ENCODE results near the gene ESYT3.
"Not testable (repeated sequence)": the region's sequence is repeated elsewhere in the genome, so short reads cannot be mapped to it uniquely, and the experiment has no call there.

The ESYT3 gene

GRCh38 chr3:138479438-138479863 lies 45.0 kb downstream of the ESYT3 start:
- no peaks in the 10 kb centered on the region for H3K4me1 ChIP-seq (ENCODE audit: control insufficient read depth in 2 of 2, insufficient read depth in 2 of 2, low read length in 2 of 2)
- H3K27me3 ChIP-seq (ENCODE audit: control insufficient read depth in 2 of 2, insufficient read depth in 2 of 2, low read length in 2 of 2): no peaks in the 10 kb centered on the region
- H3K4me3 ChIP-seq (ENCODE audit: low read length in 2 of 2): no peak overlapping the region
- no peak overlapping the region for H3K27ac ChIP-seq (ENCODE audit: low read depth in 2 of 2, low read length in 2 of 2)
- no peak overlapping the region for H3K9ac ChIP-seq (ENCODE audit: low read depth in 1 of 2, low read length in 2 of 2)
- no peaks in the 10 kb centered on the region for H3K9me3 ChIP-seq (ENCODE audit: control insufficient read depth in 2 of 2, low read length in 2 of 2)
- no peaks in the 10 kb centered on the region for H3K36me3 ChIP-seq (ENCODE audit: control insufficient read depth in 2 of 2, insufficient read depth in 2 of 2, low read length in 2 of 2)

- not testable (repeated sequence) for H3K9ac ChIP-seq (ENCODE audit: low read depth in 1 of 2, low read length in 2 of 2); H3K27ac ChIP-seq (ENCODE audit: low read depth in 2 of 2, low read length in 2 of 2); H3K36me3 ChIP-seq (ENCODE audit: control insufficient read depth in 2 of 2, insufficient read depth in 2 of 2, low read length in 2 of 2); H3K4me1 ChIP-seq (ENCODE audit: control insufficient read depth in 2 of 2, insufficient read depth in 2 of 2, low read length in 2 of 2); H3K27me3 ChIP-seq (ENCODE audit: control insufficient read depth in 2 of 2, insufficient read depth in 2 of 2, low read length in 2 of 2); H3K4me3 ChIP-seq (ENCODE audit: low read length in 2 of 2)
- peaks cover 3 to 10% of the 10 kb centered on the region in 2 donors for H3K9me3 ChIP-seq (ENCODE audit: control insufficient read depth in 2 of 2, low read length in 2 of 2)
Observed at GRCh38 chr3:138484672-138485071, 50.3 kb downstream of the ESYT3 start.

GRCh38 chr3:138486580-138486979 lies 52.2 kb downstream of the ESYT3 start:
- H3K9ac ChIP-seq (ENCODE audit: low read depth in 1 of 2, low read length in 2 of 2); H3K27me3 ChIP-seq (ENCODE audit: control insufficient read depth in 2 of 2, insufficient read depth in 2 of 2, low read length in 2 of 2); H3K4me3 ChIP-seq (ENCODE audit: low read length in 2 of 2); H3K27ac ChIP-seq (ENCODE audit: low read depth in 2 of 2, low read length in 2 of 2); H3K36me3 ChIP-seq (ENCODE audit: control insufficient read depth in 2 of 2, insufficient read depth in 2 of 2, low read length in 2 of 2); H3K4me1 ChIP-seq (ENCODE audit: control insufficient read depth in 2 of 2, insufficient read depth in 2 of 2, low read length in 2 of 2): not testable (repeated sequence)
- H3K9me3 ChIP-seq (ENCODE audit: control insufficient read depth in 2 of 2, low read length in 2 of 2): peaks cover 3 to 10% of the 10 kb centered on the region in 2 donors

- Histone ChIP-seq H3K27me3 (ENCODE audit: control insufficient read depth in 2 of 2, insufficient read depth in 2 of 2, low read length in 2 of 2) (no peaks in the 10 kb centered on the region), H3K9ac (ENCODE audit: low read depth in 1 of 2, low read length in 2 of 2) (no peak overlapping the region), H3K27ac (ENCODE audit: low read depth in 2 of 2, low read length in 2 of 2) (no peak overlapping the region), H3K4me1 (ENCODE audit: control insufficient read depth in 2 of 2, insufficient read depth in 2 of 2, low read length in 2 of 2) (no peaks in the 10 kb centered on the region), H3K9me3 (ENCODE audit: control insufficient read depth in 2 of 2, low read length in 2 of 2) (peaks cover 3 to 7% of the 10 kb centered on the region in 2 donors), H3K36me3 (ENCODE audit: control insufficient read depth in 2 of 2, insufficient read depth in 2 of 2, low read length in 2 of 2) (peaks cover 3 to 18% of the 10 kb centered on the region in 2 donors), H3K4me3 (ENCODE audit: low read length in 2 of 2) (no peak overlapping the region)
Observed at GRCh38 chr3:138491971-138492370, 57.6 kb downstream of the ESYT3 start.

- Histone ChIP-seq H3K9ac (ENCODE audit: low read depth in 1 of 2, low read length in 2 of 2) (no peak overlapping the region), H3K27ac (ENCODE audit: low read depth in 2 of 2, low read length in 2 of 2) (no peak overlapping the region), H3K9me3 (ENCODE audit: control insufficient read depth in 2 of 2, low read length in 2 of 2) (no peaks in the 10 kb centered on the region), H3K36me3 (ENCODE audit: control insufficient read depth in 2 of 2, insufficient read depth in 2 of 2, low read length in 2 of 2) (peaks cover 3 to 18% of the 10 kb centered on the region in 2 donors), H3K4me3 (ENCODE audit: low read length in 2 of 2) (no peak overlapping the region), H3K27me3 (ENCODE audit: control insufficient read depth in 2 of 2, insufficient read depth in 2 of 2, low read length in 2 of 2) (no peaks in the 10 kb centered on the region), H3K4me1 (ENCODE audit: control insufficient read depth in 2 of 2, insufficient read depth in 2 of 2, low read length in 2 of 2) (no peaks in the 10 kb centered on the region)
Observed at GRCh38 chr3:138492980-138493675, 58.7 kb downstream of the ESYT3 start.

GRCh38 chr3:138493804-138494606 lies 59.6 kb downstream of the ESYT3 start:
- no peak overlapping the region for H3K27ac ChIP-seq (ENCODE audit: low read depth in 2 of 2, low read length in 2 of 2)
- peaks cover 3 to 18% of the 10 kb centered on the region in 2 donors for H3K36me3 ChIP-seq (ENCODE audit: control insufficient read depth in 2 of 2, insufficient read depth in 2 of 2, low read length in 2 of 2)
- H3K9me3 ChIP-seq (ENCODE audit: control insufficient read depth in 2 of 2, low read length in 2 of 2): no peaks in the 10 kb centered on the region
- H3K4me3 ChIP-seq (ENCODE audit: low read length in 2 of 2): no peak overlapping the region
- H3K4me1 ChIP-seq (ENCODE audit: control insufficient read depth in 2 of 2, insufficient read depth in 2 of 2, low read length in 2 of 2): no peaks in the 10 kb centered on the region
- no peak overlapping the region for H3K9ac ChIP-seq (ENCODE audit: low read depth in 1 of 2, low read length in 2 of 2)
- no peaks in the 10 kb centered on the region for H3K27me3 ChIP-seq (ENCODE audit: control insufficient read depth in 2 of 2, insufficient read depth in 2 of 2, low read length in 2 of 2)

GRCh38 chr3:138494607-138494929 lies 60.2 kb downstream of the ESYT3 start:
- H3K27ac ChIP-seq (ENCODE audit: low read depth in 2 of 2, low read length in 2 of 2): no peak overlapping the region
- H3K4me1 ChIP-seq (ENCODE audit: control insufficient read depth in 2 of 2, insufficient read depth in 2 of 2, low read length in 2 of 2): no peaks in the 10 kb centered on the region
- H3K27me3 ChIP-seq (ENCODE audit: control insufficient read depth in 2 of 2, insufficient read depth in 2 of 2, low read length in 2 of 2): no peaks in the 10 kb centered on the region
- peaks cover 6 to 18% of the 10 kb centered on the region in 2 donors for H3K36me3 ChIP-seq (ENCODE audit: control insufficient read depth in 2 of 2, insufficient read depth in 2 of 2, low read length in 2 of 2)
- no peaks in the 10 kb centered on the region for H3K9me3 ChIP-seq (ENCODE audit: control insufficient read depth in 2 of 2, low read length in 2 of 2)
- H3K9ac ChIP-seq (ENCODE audit: low read depth in 1 of 2, low read length in 2 of 2): no peak overlapping the region
- no peak overlapping the region for H3K4me3 ChIP-seq (ENCODE audit: low read length in 2 of 2)

GRCh38 chr3:138495638-138496037 lies 61.2 kb downstream of the ESYT3 start:
- H3K27ac ChIP-seq (ENCODE audit: low read depth in 2 of 2, low read length in 2 of 2); H3K9ac ChIP-seq (ENCODE audit: low read depth in 1 of 2, low read length in 2 of 2); H3K4me1 ChIP-seq (ENCODE audit: control insufficient read depth in 2 of 2, insufficient read depth in 2 of 2, low read length in 2 of 2); H3K9me3 ChIP-seq (ENCODE audit: control insufficient read depth in 2 of 2, low read length in 2 of 2); H3K27me3 ChIP-seq (ENCODE audit: control insufficient read depth in 2 of 2, insufficient read depth in 2 of 2, low read length in 2 of 2); H3K4me3 ChIP-seq (ENCODE audit: low read length in 2 of 2): not testable (repeated sequence)
- peaks cover 7 to 18% of the 10 kb centered on the region in 2 donors for H3K36me3 ChIP-seq (ENCODE audit: control insufficient read depth in 2 of 2, insufficient read depth in 2 of 2, low read length in 2 of 2)

- H3K36me3 ChIP-seq (ENCODE audit: control insufficient read depth in 2 of 2, insufficient read depth in 2 of 2, low read length in 2 of 2): peaks cover 7 to 18% of the 10 kb centered on the region in 2 donors
- H3K9me3 ChIP-seq (ENCODE audit: control insufficient read depth in 2 of 2, low read length in 2 of 2): no peaks in the 10 kb centered on the region
- no peaks in the 10 kb centered on the region for H3K27me3 ChIP-seq (ENCODE audit: control insufficient read depth in 2 of 2, insufficient read depth in 2 of 2, low read length in 2 of 2)
- no peak overlapping the region for H3K9ac ChIP-seq (ENCODE audit: low read depth in 1 of 2, low read length in 2 of 2)
- no peaks in the 10 kb centered on the region for H3K4me1 ChIP-seq (ENCODE audit: control insufficient read depth in 2 of 2, insufficient read depth in 2 of 2, low read length in 2 of 2)
- no peak overlapping the region for H3K4me3 ChIP-seq (ENCODE audit: low read length in 2 of 2)
- no peak overlapping the region for H3K27ac ChIP-seq (ENCODE audit: low read depth in 2 of 2, low read length in 2 of 2)
Observed at GRCh38 chr3:138496436-138496835, 62.0 kb downstream of the ESYT3 start.

- no peak overlapping the region for H3K4me3 ChIP-seq (ENCODE audit: low read length in 2 of 2)
- no peaks in the 10 kb centered on the region for H3K9me3 ChIP-seq (ENCODE audit: control insufficient read depth in 2 of 2, low read length in 2 of 2)
- no peaks in the 10 kb centered on the region for H3K27me3 ChIP-seq (ENCODE audit: control insufficient read depth in 2 of 2, insufficient read depth in 2 of 2, low read length in 2 of 2)
- H3K27ac ChIP-seq (ENCODE audit: low read depth in 2 of 2, low read length in 2 of 2): no peak overlapping the region
- H3K36me3 ChIP-seq (ENCODE audit: control insufficient read depth in 2 of 2, insufficient read depth in 2 of 2, low read length in 2 of 2): peaks cover 7 to 18% of the 10 kb centered on the region in 2 donors
- no peak overlapping the region for H3K9ac ChIP-seq (ENCODE audit: low read depth in 1 of 2, low read length in 2 of 2)
- H3K4me1 ChIP-seq (ENCODE audit: control insufficient read depth in 2 of 2, insufficient read depth in 2 of 2, low read length in 2 of 2): no peaks in the 10 kb centered on the region
Observed at GRCh38 chr3:138497021-138497420, 62.6 kb downstream of the ESYT3 start.

Data from mucosa of rectum (tissue), 2 donors.